HepG2 (cell line): ENCODE results near the gene TMEM19. TPM values are rescaled to one million over a fixed set of nuclear protein-coding genes. Genes with fewer than 3 reads are reported as not detected.
A peak's percentile ranks its signal among the peaks of the same experiment; 100 is the strongest.

Source experiments
- ATAC-seq: fragments of 200-7000 bp; cut with Tn5 transposase; 3 replicates; pipeline ENCODE4 v1.9.1; 2020; ENCODE audit warnings: mild to moderate bottlenecking, moderate library complexity
- BruUV-seq: library from RNA; stranded (reverse); fragments of 400-500 nt; replicated peaks from 2 replicates; lab custom pipeline; 2021; lab: Mats Ljungman, UMichigan
- CTCF ChIA-PET: fragments of 300-600 bp; formaldehyde crosslinking; extraction: SDS; loops from one replicate; lab custom pipeline; 2021; ENCODE audit warnings: low total read pairs, inconsistent platforms, low intra/inter-chr PET ratio; lab: Yijun Ruan, JAX
- POLR2A ChIA-PET: fragments of 350-600 bp; sonication (Branson Sonifier 250); formaldehyde crosslinking; loops from one replicate; lab custom pipeline; 2020; ENCODE audit warnings: antibody characterized with exemption, inconsistent platforms; lab: Yijun Ruan, JAX
- DNase-seq: peaks from one replicate; pipeline ENCODE4 v3.0.0-alpha.2; 2015; ENCODE audit warnings: low spot score
- FAIRE-seq: peaks from 3 replicates; lab custom pipeline; 2011; peaks lifted over from hg19 to GRCh38; lab: Jason Lieb, UNC
- H2AFZ ChIP-seq: one replicate; pipeline ENCODE4 v1.6.1; 2011; ENCODE audit warnings: low read length, inconsistent platforms
- H3K27ac ChIP-seq: fragments of 300-600 bp; 3 replicates; pipeline ENCODE4 v1.8.0; 2011; ENCODE audit warnings: mixed run types, mild to moderate bottlenecking, mixed read lengths, low read length, inconsistent platforms; ENCODE audit not compliant: insufficient read depth; ENCODE audit errors: extremely low read length
- H3K27me3 ChIP-seq, 2 experiments: fragments of 200-600 bp in 1 of 2; 2 replicates in 1 of 2; 3 replicates in 1 of 2; pipeline versions ENCODE4 v1.6.0 to v1.8.0; 2011; ENCODE audit warnings: low read length in 2 of 2, mild to moderate bottlenecking in 2 of 2, moderate library complexity in 2 of 2, inconsistent platforms in 1 of 2; ENCODE audit not compliant: insufficient read depth in 2 of 2, control insufficient read depth in 1 of 2
- H3K36me3 ChIP-seq, 2 experiments: fragments of 200-600 bp in 1 of 2; replicated peaks in 1 of 2; 2 replicates in 1 of 2; 3 replicates in 1 of 2; pipeline versions ENCODE4 v1.5.1 to v1.8.0; 2011; ENCODE audit warnings: low read length in 2 of 2, inconsistent platforms in 1 of 2; ENCODE audit not compliant: insufficient read depth in 2 of 2, control insufficient read depth in 1 of 2
- H3K4me1 ChIP-seq: 2 replicates; pipeline ENCODE4 v1.5.1; 2012; ENCODE audit warnings: low read length, inconsistent platforms; ENCODE audit not compliant: insufficient read depth
- H3K4me2 ChIP-seq: 2 replicates; pipeline ENCODE4 v1.6.0; 2011; ENCODE audit warnings: low read depth, low read length, inconsistent platforms
- H3K4me3 ChIP-seq, 3 experiments: fragments of 200-600 bp in 1 of 3; sonication (generic), shearing (Covaris generic) in 1 of 3; replicated peaks in 1 of 3; 2 replicates each; pipeline ENCODE4 v1.5.1; 2011 to 2016; ENCODE audit warnings: low read length in 3 of 3, inconsistent platforms in 2 of 3, low read depth in 2 of 3, mild to moderate bottlenecking in 2 of 3, control low read depth in 1 of 3, mixed read lengths in 1 of 3; ENCODE audit not compliant: insufficient read depth in 1 of 3
- H3K79me2 ChIP-seq: one replicate; pipeline ENCODE4 v1.6.1; 2011; ENCODE audit warnings: low read length, inconsistent platforms; ENCODE audit not compliant: insufficient read depth
- H3K9ac ChIP-seq: 2 replicates; pipeline ENCODE4 v1.6.0; 2011; ENCODE audit warnings: mild to moderate bottlenecking, low read depth, low read length, inconsistent platforms; ENCODE audit not compliant: insufficient read depth
- H3K9me3 ChIP-seq: 2 replicates; pipeline ENCODE4 v1.5.1; 2012; ENCODE audit warnings: mild to moderate bottlenecking, low read length
- H4K20me1 ChIP-seq: 2 replicates; pipeline ENCODE4 v1.6.0; 2011; ENCODE audit warnings: inconsistent platforms, mild to moderate bottlenecking, low read length, moderate library complexity; ENCODE audit not compliant: insufficient read depth
- DBP ChIP-seq: sonication (generic); formaldehyde crosslinking; IDR thresholded peaks from 2 replicates; pipeline ENCODE4 v1.4.0; 2020; ENCODE audit warnings: missing genetic modification reagents; ENCODE audit errors: not compliant biosample characterization
- HNF1B ChIP-seq: sonication (generic); formaldehyde crosslinking; IDR thresholded peaks from 2 replicates; pipeline ENCODE4 v1.5.1; 2020; ENCODE audit warnings: mild to moderate bottlenecking, moderate library complexity, missing genetic modification reagents
- NCOA1 ChIP-seq: sonication (generic); formaldehyde crosslinking; IDR thresholded peaks from 2 replicates; pipeline ENCODE4 v1.9.0; 2021; ENCODE audit warnings: missing genetic modification reagents
- NFATC3 ChIP-seq: sonication (generic); formaldehyde crosslinking; IDR thresholded peaks from 2 replicates; pipeline ENCODE4 v1.5.1; 2020; ENCODE audit warnings: mild to moderate bottlenecking, missing genetic modification reagents
- YEATS2 ChIP-seq: sonication (generic); formaldehyde crosslinking; IDR thresholded peaks from 2 replicates; pipeline ENCODE4 v1.4.0; 2020; ENCODE audit warnings: missing genetic modification reagents, borderline replicate concordance
- ZBTB7B ChIP-seq: sonication (generic); formaldehyde crosslinking; IDR thresholded peaks from 2 replicates; pipeline ENCODE4 v1.4.0; 2020; ENCODE audit warnings: missing genetic modification reagents
- ZNF75D ChIP-seq: sonication (generic); formaldehyde crosslinking; IDR thresholded peaks from 2 replicates; pipeline ENCODE4 v1.8.1; 2023; ENCODE audit warnings: missing genetic modification reagents, mild to moderate bottlenecking, borderline replicate concordance
- WGBS: methylation state at CpG from one replicate; pipeline ENCODE4 v1.1.6; 2017; ENCODE audit warnings: low lambda C conversion rate; 5-methylcytosine and 5-hydroxymethylcytosine counted together
- in situ Hi-C: cut with HindIII; loops from 2 replicates; pipeline ENCODE4 v1.10.0; 2017; ENCODE audit warnings: low pct_unique_long_range_greater_than_20kb; ENCODE audit not compliant: extremely low pct_ligation_motif_present
- intact Hi-C: fragments of 100-400 bp; cut with micrococcal nuclease; formaldehyde crosslinking; loops from one replicate; pipeline ENCODE4 v1.10.0; 2022; ENCODE audit not compliant: unreplicated experiment
- polyA plus RNA-seq, 8 experiments: library from polyadenylated mRNA; depleted of rRNA in 3 of 8; stranded (reverse) in 7 of 8; unstranded in 1 of 8; fragments of >200 nt; fragmentation: Illumina TruSeq in 4 of 8; extraction: Trizol in 4 of 8; gene quantifications; 2 replicates each; pipeline versions ENCODE4 v1.2.1 to v1.2.3, GENCODE V29; 2011 to 2016; ENCODE audit warnings: low read depth in 4 of 8, missing spikeins in 1 of 8, mixed read lengths in 1 of 8; ENCODE audit not compliant: insufficient read depth in 1 of 8
- total RNA-seq, 5 experiments: library from RNA; depleted of rRNA; stranded (reverse); fragments of >200 nt; fragmentation: Illumina TruSeq; extraction: Trizol; gene quantifications; 2 replicates each; pipeline ENCODE4 v1.2.3, GENCODE V29; 2016; ENCODE audit warnings: low read depth in 1 of 5
- TF ChIP-seq, protein P1 (sequence below): sonication (generic); formaldehyde crosslinking; IDR thresholded peaks from 2 replicates; pipeline ENCODE4 v1.9.0; 2021; ENCODE audit warnings: missing genetic modification reagents, borderline replicate concordance
- TF ChIP-seq, protein P2 (sequence below): sonication (generic); formaldehyde crosslinking; IDR thresholded peaks from 2 replicates; pipeline ENCODE4 v1.4.0; 2020; ENCODE audit warnings: missing genetic modification reagents

Gene TMEM19
- total and polyA plus RNA-seq, 2 of the 13 experiments (the other 11 are each of a cell fraction or from before 2014, with no cell fraction given): 16.9 to 22.5 TPM

DNA sequence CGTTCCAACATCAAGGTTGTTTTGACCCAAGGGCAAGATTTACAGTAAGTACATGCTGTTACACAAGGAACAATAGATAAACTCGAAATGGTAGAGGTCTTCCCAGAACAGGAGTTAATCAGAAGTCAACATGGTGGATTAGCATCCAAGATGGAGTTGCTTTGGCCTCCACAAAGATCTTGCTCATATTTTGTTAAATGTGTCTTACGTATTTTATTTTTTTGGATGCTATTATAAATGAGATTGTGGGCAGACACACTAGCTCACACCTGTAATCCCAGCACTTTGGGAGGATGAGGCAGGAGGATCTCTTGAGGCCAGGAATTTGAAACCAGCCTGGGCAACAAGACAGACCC lies 46.5 kb downstream of the TMEM19 start (continued):
- TF ChIP-seq ZBTB7B (CRISPR knock-in tag) (peak; percentile 9; the same call in 1 of the 2 replicates), NFATC3 (CRISPR knock-in tag) (no peak)

GRCh38 chr12:71737197-71737596 lies 51.3 kb downstream of the TMEM19 start:
- Histone ChIP-seq H2AFZ (no peak overlapping the region), H3K4me1 (peaks cover 6% of the 10 kb centered on the region), H3K27ac (no peak overlapping the region), H3K9ac (no peak overlapping the region), H3K36me3 (no peaks in the 10 kb centered on the region), H3K4me3 (no peak overlapping the region), H4K20me1 (no peaks in the 10 kb centered on the region), H3K79me2 (no peaks in the 10 kb centered on the region), H3K4me2 (no peak overlapping the region), H3K27me3 (no peaks in the 10 kb centered on the region), H3K9me3 (no peaks in the 10 kb centered on the region)
- no TSS peak for BruUV-seq
- no peak for ATAC-seq
- intact Hi-C loops (loop anchor here (2.0 kb wide), 1 partner anchor 50 kb away; the partner anchor contains the start of gene TMEM19), in situ Hi-C loops (loop anchor here (25.0 kb wide), 1 partner anchor 600 kb away; no protein-coding TSS in a partner anchor)
- no peak for DNase-seq
- ChIA-PET POLR2A (interaction anchor here (2.4 kb wide), 1 partner anchor 51 kb away, joined by 7 read pairs; the partner anchor contains the start of gene TMEM19), CTCF (no interaction called here)
- TF ChIP-seq, protein P1, sequence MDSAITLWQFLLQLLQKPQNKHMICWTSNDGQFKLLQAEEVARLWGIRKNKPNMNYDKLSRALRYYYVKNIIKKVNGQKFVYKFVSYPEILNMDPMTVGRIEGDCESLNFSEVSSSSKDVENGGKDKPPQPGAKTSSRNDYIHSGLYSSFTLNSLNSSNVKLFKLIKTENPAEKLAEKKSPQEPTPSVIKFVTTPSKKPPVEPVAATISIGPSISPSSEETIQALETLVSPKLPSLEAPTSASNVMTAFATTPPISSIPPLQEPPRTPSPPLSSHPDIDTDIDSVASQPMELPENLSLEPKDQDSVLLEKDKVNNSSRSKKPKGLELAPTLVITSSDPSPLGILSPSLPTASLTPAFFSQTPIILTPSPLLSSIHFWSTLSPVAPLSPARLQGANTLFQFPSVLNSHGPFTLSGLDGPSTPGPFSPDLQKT (CRISPR knock-in tag): no peak
- no peak for TF ChIP-seq YEATS2 (CRISPR knock-in tag)
- TF ChIP-seq HNF1B: no peak
- TF ChIP-seq, protein P2, sequence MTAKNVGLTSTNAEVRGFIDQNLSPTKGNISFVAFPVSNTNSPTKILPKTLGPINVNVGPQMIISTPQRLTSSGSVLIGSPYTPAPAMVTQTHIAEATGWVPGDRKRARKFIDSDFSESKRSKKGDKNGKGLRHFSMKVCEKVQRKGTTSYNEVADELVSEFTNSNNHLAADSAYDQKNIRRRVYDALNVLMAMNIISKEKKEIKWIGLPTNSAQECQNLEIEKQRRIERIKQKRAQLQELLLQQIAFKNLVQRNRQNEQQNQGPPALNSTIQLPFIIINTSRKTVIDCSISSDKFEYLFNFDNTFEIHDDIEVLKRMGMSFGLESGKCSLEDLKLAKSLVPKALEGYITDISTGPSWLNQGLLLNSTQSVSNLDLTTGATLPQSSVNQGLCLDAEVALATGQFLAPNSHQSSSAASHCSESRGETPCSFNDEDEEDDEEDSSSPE (CRISPR knock-in tag): no peak
- TF ChIP-seq DBP (CRISPR knock-in tag): no peak
- TF ChIP-seq ZNF75D (CRISPR knock-in tag): no peak
- TF ChIP-seq NCOA1 (CRISPR knock-in tag): no peak
- 100% methylated on average over 1 of the region's 1 CpG for WGBS
- no peak for FAIRE-seq
